ENCODE measurements around the gene RNF123. TPM values are rescaled to one million over a fixed set of nuclear protein-coding genes. Genes with fewer than 3 reads are reported as not detected.
"Not testable (repeated sequence)": the region's sequence is repeated elsewhere in the genome, so short reads cannot be mapped to it uniquely, and the experiment has no call there.

Gene RNF123
- total RNA-seq, 1 donor from 2014 or later, result 40.1 TPM

DNA sequence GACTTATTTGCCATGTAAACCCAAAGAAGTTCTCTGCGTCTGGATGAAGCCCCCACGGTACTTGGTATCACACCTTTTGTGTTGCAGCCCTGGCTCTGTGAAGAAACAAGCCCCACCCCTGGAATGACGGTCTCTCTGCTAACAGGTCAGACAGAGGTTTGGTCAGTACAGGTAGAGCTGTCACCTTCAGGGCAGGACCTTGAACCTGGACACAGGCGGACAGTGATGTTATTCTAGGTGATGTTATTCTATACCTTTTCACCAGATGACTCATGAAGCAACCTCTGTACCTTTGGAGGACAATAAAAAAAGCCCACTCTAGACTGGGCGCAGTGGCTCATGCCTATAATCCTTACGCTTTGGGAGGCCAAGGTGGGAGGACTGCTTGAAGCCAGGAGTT, 45.4 kb downstream of the RNF123 start:
- DNase-seq (ENCODE audit: low spot score), result no peak
- Mint-ChIP-seq H3K4me1 (ENCODE audit: low read depth) (no peaks in the 10 kb centered on the region), H3K9me3 (ENCODE audit: low read depth) (no peaks in the 10 kb centered on the region), H3K27ac (ENCODE audit: unreplicated experiment) (no peak overlapping the region), H3K4me3 (ENCODE audit: unreplicated experiment) (no peak overlapping the region), H3K27me3 (ENCODE audit: low read depth) (no peaks in the 10 kb centered on the region), H3K36me3 (ENCODE audit: low read depth) (peaks cover 23% of the 10 kb centered on the region)
- TF ChIP-seq, protein P1, sequence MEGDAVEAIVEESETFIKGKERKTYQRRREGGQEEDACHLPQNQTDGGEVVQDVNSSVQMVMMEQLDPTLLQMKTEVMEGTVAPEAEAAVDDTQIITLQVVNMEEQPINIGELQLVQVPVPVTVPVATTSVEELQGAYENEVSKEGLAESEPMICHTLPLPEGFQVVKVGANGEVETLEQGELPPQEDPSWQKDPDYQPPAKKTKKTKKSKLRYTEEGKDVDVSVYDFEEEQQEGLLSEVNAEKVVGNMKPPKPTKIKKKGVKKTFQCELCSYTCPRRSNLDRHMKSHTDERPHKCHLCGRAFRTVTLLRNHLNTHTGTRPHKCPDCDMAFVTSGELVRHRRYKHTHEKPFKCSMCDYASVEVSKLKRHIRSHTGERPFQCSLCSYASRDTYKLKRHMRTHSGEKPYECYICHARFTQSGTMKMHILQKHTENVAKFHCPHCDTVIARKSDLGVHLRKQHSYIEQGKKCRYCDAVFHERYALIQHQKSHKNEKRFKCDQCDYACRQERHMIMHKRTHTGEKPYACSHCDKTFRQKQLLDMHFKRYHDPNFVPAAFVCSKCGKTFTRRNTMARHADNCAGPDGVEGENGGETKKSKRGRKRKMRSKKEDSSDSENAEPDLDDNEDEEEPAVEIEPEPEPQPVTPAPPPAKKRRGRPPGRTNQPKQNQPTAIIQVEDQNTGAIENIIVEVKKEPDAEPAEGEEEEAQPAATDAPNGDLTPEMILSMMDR (IDR thresholded peaks at IDR 0.05), result no peak

DNA sequence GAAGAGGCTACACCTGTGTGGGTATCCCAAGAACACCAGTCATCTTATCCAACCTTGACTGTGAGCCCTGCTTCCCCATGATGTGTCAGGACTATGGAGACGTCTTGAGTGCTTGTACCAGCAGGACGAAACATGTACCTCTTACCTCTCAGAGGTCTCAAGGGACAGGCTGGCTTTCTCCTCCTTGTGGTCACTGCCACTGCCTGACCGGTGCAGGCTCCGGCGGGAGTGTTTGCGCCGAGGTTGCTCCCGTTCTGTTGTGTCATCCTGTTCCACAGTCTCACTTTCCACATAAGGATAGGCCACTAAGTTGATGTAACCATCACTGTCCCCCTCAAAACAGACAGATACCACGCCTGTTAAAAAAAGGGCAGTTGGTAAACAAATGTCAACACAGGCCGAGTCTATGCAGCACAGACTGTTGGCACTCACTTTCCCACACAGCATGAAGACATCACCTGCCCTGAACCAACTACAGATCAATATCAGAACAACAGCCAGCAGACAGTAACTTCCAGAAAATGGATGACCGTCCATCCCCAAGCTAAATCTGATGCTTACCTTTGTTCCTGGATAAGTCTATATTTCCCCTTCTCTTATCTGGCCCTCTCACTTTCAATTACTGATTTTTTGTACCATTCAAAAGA, 48.8 kb downstream of the RNF123 start:
- Mint-ChIP-seq H3K27ac (ENCODE audit: unreplicated experiment) (no peak overlapping the region), H3K27me3 (ENCODE audit: low read depth) (no peaks in the 10 kb centered on the region), H3K36me3 (ENCODE audit: low read depth) (peaks cover 11% of the 10 kb centered on the region), H3K4me1 (ENCODE audit: low read depth) (no peaks in the 10 kb centered on the region), H3K9me3 (ENCODE audit: low read depth) (no peaks in the 10 kb centered on the region), H3K4me3 (ENCODE audit: unreplicated experiment) (no peak overlapping the region)
- TF ChIP-seq, protein P1 (IDR thresholded peaks at IDR 0.05), result no peak
- DNase-seq (ENCODE audit: low spot score), result no peak

DNA sequence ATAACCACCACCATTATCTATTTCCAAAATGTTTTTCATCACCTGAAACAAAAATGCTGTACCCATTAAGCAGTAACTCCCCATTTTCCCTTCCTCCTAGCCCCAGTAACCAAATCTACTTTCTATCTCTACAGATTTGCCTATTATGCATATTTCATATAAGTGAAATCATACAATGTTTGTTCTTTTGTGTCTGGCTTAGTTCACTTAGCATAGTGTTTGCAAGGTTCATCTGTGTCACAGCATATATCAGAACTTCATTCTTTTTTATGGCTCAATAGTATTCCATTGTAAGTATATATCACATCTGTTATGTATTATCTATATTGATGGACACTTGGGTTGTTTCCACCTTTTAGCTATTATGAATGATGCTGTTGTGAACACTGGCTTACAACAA, 51.1 kb downstream of the RNF123 start:
- peaks cover 11% of the 10 kb centered on the region for H3K36me3 Mint-ChIP-seq (ENCODE audit: low read depth)

DNA sequence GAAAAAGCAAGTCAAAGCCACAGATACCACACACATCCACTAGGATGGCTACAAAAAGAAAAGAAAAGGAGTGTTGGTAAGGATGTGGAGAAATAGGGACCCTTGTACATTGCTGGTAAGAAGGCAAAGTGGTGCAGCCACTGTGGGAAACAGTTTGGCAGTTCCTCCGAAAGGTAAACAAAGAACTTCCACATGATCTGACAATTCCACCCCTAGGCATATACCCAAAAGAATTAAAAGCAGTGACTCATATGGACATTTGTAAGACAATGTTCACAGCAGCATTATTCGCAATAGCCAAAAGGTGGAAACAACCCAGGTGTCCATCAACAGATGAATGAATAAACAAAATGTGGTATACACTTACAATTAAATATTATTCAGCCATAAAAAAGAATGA, 56.6 kb downstream of the RNF123 start:
- Mint-ChIP-seq H3K4me1 (ENCODE audit: low read depth) (peaks cover 41% of the 10 kb centered on the region), H3K4me3 (ENCODE audit: unreplicated experiment) (no peak overlapping the region), H3K27me3 (ENCODE audit: low read depth) (no peaks in the 10 kb centered on the region), H3K9me3 (ENCODE audit: low read depth) (no peaks in the 10 kb centered on the region), H3K36me3 (ENCODE audit: low read depth) (peaks cover 8% of the 10 kb centered on the region), H3K27ac (ENCODE audit: unreplicated experiment) (peak overlapping the region; percentile 78)
- DNase-seq (ENCODE audit: low spot score), result no peak
- TF ChIP-seq, protein P1 (IDR thresholded peaks at IDR 0.05), result no peak

More for the DNA sequence above, 51.1 kb downstream of the RNF123 start:
- Mint-ChIP-seq H3K9me3 (ENCODE audit: low read depth) (no peaks in the 10 kb centered on the region), H3K27me3 (ENCODE audit: low read depth) (no peaks in the 10 kb centered on the region), H3K4me3 (ENCODE audit: unreplicated experiment) (no peak overlapping the region), H3K27ac (ENCODE audit: unreplicated experiment) (no peak overlapping the region), H3K4me1 (ENCODE audit: low read depth) (peaks cover 3% of the 10 kb centered on the region)
- DNase-seq (ENCODE audit: low spot score), result no peak
- TF ChIP-seq, protein P1 (IDR thresholded peaks at IDR 0.05), result no peak

DNA sequence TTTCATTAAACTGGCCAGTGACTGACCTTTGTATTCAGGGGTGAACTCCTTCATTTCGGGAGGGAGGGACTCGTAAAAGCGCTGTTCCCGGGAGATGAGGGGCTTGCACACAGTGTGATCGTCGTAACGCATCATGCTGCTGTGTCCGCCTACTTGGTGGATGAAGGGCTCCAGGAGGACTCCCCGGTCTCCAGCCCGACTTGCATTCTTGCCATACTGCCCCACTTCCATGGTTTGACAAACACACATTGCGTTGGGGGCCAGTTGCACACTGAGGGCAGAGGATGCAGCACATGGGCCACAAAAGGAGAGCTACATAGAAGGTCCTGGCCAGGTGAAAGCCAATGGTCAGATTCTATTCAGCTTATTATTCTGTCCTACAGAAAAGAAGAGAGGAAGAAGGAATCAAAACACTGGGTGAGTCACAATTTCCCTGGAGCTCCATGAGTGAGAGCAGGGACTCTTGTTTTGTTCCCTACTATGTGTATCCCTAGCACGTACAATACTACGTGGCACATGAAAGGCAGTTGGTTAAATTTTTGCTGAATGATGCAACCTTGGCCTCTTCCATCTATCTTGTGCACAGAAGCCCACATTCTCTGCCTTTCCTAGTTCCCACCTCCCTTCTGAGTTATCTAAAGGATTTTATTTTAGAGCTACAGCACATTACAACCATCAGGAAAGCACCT, 58.6 kb downstream of the RNF123 start:
- TF ChIP-seq, protein P1 (IDR thresholded peaks at IDR 0.05), result no peak
- Mint-ChIP-seq H3K27ac (ENCODE audit: unreplicated experiment) (peak overlapping the region; percentile 86), H3K36me3 (ENCODE audit: low read depth) (peaks cover 8% of the 10 kb centered on the region), H3K4me3 (ENCODE audit: unreplicated experiment) (no peak overlapping the region), H3K9me3 (ENCODE audit: low read depth) (no peaks in the 10 kb centered on the region), H3K27me3 (ENCODE audit: low read depth) (no peaks in the 10 kb centered on the region), H3K4me1 (ENCODE audit: low read depth) (peaks cover 48% of the 10 kb centered on the region)
- no peak for DNase-seq (ENCODE audit: low spot score)

DNA sequence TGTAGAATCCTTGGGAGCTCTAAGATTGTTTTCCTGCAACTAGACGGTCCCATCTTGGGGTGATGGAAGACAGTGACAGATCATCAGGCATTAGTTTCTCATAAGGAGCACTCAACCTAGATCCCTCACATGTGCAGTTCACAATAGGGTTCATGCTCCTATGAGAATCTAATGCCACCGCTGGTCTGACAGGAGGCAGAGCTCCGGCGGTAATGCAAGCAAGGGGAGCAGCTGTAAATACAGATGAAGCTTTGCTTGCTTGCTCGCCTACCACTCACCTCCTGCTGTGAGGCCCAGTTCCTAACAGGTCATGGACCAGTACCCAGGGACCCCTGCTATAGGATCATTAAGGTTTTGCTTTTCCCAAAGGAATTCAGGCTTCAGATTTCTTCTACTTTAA, 59.5 kb downstream of the RNF123 start:
- not testable (repeated sequence) for H3K9me3 Mint-ChIP-seq (ENCODE audit: low read depth); H3K27me3 Mint-ChIP-seq (ENCODE audit: low read depth); DNase-seq (ENCODE audit: low spot score); H3K36me3 Mint-ChIP-seq (ENCODE audit: low read depth); H3K4me3 Mint-ChIP-seq (ENCODE audit: unreplicated experiment)
- Mint-ChIP-seq H3K4me1 (ENCODE audit: low read depth) (peaks cover 53% of the 10 kb centered on the region), H3K27ac (ENCODE audit: unreplicated experiment) (peak overlapping the region; percentile 70)

Data from chondrocyte (in vitro differentiated cells).